ENCODE results near the gene PGLYRP2. TPM values are rescaled to one million over a fixed set of nuclear protein-coding genes. Genes with fewer than 3 reads are reported as not detected.

The PGLYRP2 gene
- total and polyA plus RNA-seq, 2 donors (not counting 3 experiments of a cell fraction or from before 2014, with no cell fraction given) = 0.03 to 0.18 TPM

DNA sequence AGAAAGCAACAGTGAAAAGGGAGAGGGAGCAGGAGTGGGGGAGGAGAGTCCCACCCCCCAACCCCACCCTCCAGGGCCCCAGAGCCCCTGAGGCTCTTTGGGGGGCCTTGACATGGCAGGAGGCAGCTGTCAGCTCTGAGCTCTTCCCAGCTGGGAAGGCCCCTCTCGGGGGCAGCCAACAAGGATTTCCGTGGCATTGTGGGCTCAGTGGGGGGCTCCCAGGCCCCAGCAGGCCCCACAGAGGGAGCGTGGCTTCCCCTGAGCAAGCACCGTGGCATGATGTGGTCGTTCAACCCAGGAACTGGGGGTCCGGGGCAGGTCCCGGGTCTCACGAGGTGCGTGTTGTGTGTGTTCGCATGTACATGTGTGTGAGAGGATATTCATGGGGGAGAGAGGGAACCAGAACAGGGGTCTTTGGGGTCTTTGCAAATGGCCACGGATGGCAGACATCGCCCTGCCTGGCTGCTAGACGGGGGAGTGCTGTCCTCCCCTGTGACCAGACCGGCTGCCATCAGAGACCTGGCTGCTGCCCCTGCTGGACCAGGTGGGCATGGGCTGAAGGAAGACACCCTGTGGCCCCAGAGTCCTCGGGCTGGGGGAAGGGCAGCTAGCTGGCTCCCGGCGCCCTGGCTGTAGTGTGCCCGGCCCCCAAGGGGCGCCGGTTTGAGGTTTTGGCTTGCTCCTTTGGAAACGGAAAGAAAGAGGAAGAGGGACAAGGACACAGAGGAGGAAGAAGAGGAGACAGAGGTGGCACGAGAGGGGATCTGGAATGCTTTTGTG lies 56.8 kb downstream of the PGLYRP2 start:
- Histone ChIP-seq H3K9me3 (replicated peaks; ENCODE audit: control insufficient read depth, insufficient read depth, low read length) (no peaks in the 10 kb centered on the region), H3K36me3 (ENCODE audit: control insufficient read depth in 2 of 2, extremely low read depth in 1 of 2, insufficient read depth in 2 of 2, low read length in 2 of 2) (peaks cover 8 to 44% of the 10 kb centered on the region in 2 experiments), H3K27me3 (ENCODE audit: control insufficient read depth in 2 of 2, insufficient read depth in 2 of 2, low read length in 2 of 2) (no peaks in the 10 kb centered on the region), H3K4me1 (ENCODE audit: control insufficient read depth, extremely low read depth, insufficient read depth, low read length) (peaks cover 6% of the 10 kb centered on the region), H3K9ac (replicated peaks; ENCODE audit: extremely low read depth, insufficient read depth, low read length) (no peak overlapping the region), H3K4me2 (ENCODE audit: insufficient read depth, low read length) (no peak overlapping the region), H3K4me3 (replicated peaks in 1 of 3; ENCODE audit: insufficient read depth in 1 of 3, low read depth in 1 of 3, low read length in 3 of 3) (no peak overlapping the region), H2AFZ (ENCODE audit: low read depth, low read length) (no peak overlapping the region), H3K79me2 (ENCODE audit: control insufficient read depth, insufficient read depth, low read length) (peaks cover 16% of the 10 kb centered on the region), H3K9me1 (replicated peaks; ENCODE audit: control insufficient read depth, extremely low read depth, insufficient read depth, low read length) (no peaks in the 10 kb centered on the region), H3K27ac (ENCODE audit: insufficient read depth, low read depth, low read length) (no peak overlapping the region), H4K20me1 (replicated peaks; ENCODE audit: control insufficient read depth, extremely low read depth, insufficient read depth, low read length) (no peaks in the 10 kb centered on the region)
- CTCF ChIA-PET = interaction anchor here (1.3 to 1.7 kb wide), 2 partner anchors 30 to 133 kb away, joined by 3 to 5 read pairs; no protein-coding TSS in a partner anchor
- FAIRE-seq = no peak
- POLR2A ChIA-PET = interaction anchor here (0.7 kb wide), 1 partner anchor 126 kb away, joined by 3 read pairs; no protein-coding TSS in a partner anchor
- no peak for DNase-seq (ENCODE audit: low read depth, low spot score)
- TSS peak; percentile 2 for BruUV-seq (replicated peaks)
- TF ChIP-seq EZH2 (IDR thresholded peaks at IDR 0.05; ENCODE audit: borderline replicate concordance, low read depth, low read length, severe bottlenecking) = no peak
- TF ChIP-seq, protein P1, sequence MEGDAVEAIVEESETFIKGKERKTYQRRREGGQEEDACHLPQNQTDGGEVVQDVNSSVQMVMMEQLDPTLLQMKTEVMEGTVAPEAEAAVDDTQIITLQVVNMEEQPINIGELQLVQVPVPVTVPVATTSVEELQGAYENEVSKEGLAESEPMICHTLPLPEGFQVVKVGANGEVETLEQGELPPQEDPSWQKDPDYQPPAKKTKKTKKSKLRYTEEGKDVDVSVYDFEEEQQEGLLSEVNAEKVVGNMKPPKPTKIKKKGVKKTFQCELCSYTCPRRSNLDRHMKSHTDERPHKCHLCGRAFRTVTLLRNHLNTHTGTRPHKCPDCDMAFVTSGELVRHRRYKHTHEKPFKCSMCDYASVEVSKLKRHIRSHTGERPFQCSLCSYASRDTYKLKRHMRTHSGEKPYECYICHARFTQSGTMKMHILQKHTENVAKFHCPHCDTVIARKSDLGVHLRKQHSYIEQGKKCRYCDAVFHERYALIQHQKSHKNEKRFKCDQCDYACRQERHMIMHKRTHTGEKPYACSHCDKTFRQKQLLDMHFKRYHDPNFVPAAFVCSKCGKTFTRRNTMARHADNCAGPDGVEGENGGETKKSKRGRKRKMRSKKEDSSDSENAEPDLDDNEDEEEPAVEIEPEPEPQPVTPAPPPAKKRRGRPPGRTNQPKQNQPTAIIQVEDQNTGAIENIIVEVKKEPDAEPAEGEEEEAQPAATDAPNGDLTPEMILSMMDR (IDR thresholded peaks at IDR 0.05; ENCODE audit: extremely low read depth in 1 of 2, insufficient read depth in 1 of 2, low read depth in 1 of 2, low read length in 2 of 2) = no peak
- TF ChIP-seq, protein P2, sequence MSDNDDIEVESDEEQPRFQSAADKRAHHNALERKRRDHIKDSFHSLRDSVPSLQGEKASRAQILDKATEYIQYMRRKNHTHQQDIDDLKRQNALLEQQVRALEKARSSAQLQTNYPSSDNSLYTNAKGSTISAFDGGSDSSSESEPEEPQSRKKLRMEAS (IDR thresholded peaks at IDR 0.05; ENCODE audit: insufficient read depth, insufficient read length) = no peak
- no peak for TF ChIP-seq GATA2 (IDR thresholded peaks at IDR 0.05; ENCODE audit: insufficient read depth, insufficient read length, low read depth, low read length)
- TF ChIP-seq JUN (IDR thresholded peaks at IDR 0.05; ENCODE audit: borderline replicate concordance, insufficient read depth, insufficient read length, low read depth) = no peak
- TF ChIP-seq FOS (IDR thresholded peaks at IDR 0.05; ENCODE audit: borderline replicate concordance, insufficient read depth, low read length) = no peak
- no peak for TF ChIP-seq POLR2A (IDR thresholded peaks at IDR 0.05; ENCODE audit: low read depth, low read length)
- no peak for TF ChIP-seq MYC (IDR thresholded peaks at IDR 0.05; ENCODE audit: low read depth, low read length)
- TF ChIP-seq POLR2AphosphoS5 (IDR thresholded peaks at IDR 0.05; ENCODE audit: insufficient read depth, low read depth, low read length) = no peak
- dilution Hi-C loops (cut with MboI; ENCODE audit: extremely low pct_ligation_motif_present, low sequenced_read_pairs) = no loop called here
- intact Hi-C loops (cut with micrococcal nuclease) = no loop called here
